ENCODE data around the gene AKR7A2. TPM values are rescaled to one million over a fixed set of nuclear protein-coding genes. Genes with fewer than 3 reads are reported as not detected.
"Not testable (repeated sequence)": the region's sequence is repeated elsewhere in the genome, so short reads cannot be mapped to it uniquely, and the experiment has no call there.

The AKR7A2 gene
- total RNA-seq, 1 donor from 2014 or later = 24.2 TPM

DNA sequence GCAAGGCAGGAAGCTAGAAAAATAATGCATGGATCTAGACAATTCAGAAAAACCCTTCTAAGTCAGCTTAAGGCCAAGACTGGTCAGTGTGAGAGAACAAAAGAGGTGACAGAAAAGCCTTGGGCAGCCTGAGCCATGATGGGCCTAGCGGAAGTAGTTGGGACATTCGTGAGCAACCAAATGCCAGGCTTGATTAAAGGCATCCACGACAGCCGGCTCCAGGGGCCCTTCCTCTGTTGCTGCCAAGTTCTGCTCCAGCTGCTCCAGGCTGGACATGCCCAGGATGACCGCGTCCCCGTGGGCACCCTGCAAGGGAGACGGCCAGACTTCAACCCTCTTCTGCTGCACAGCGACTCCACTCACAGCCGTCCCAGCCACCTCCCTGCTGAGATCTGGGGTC is 7.9 kb downstream of the AKR7A2 start:
- not testable (repeated sequence) for DNase-seq

GRCh38 chr1:19300211-19300610 is 11.7 kb downstream of the AKR7A2 start:
- DNase-seq = no peak

- DNase-seq = no peak
These were observed 17.3 kb downstream of the AKR7A2 start for GRCh38 chr1:19294638-19295037.

- no peak for DNase-seq
These were observed 22.7 kb downstream of the AKR7A2 start for GRCh38 chr1:19289244-19289643.

DNA sequence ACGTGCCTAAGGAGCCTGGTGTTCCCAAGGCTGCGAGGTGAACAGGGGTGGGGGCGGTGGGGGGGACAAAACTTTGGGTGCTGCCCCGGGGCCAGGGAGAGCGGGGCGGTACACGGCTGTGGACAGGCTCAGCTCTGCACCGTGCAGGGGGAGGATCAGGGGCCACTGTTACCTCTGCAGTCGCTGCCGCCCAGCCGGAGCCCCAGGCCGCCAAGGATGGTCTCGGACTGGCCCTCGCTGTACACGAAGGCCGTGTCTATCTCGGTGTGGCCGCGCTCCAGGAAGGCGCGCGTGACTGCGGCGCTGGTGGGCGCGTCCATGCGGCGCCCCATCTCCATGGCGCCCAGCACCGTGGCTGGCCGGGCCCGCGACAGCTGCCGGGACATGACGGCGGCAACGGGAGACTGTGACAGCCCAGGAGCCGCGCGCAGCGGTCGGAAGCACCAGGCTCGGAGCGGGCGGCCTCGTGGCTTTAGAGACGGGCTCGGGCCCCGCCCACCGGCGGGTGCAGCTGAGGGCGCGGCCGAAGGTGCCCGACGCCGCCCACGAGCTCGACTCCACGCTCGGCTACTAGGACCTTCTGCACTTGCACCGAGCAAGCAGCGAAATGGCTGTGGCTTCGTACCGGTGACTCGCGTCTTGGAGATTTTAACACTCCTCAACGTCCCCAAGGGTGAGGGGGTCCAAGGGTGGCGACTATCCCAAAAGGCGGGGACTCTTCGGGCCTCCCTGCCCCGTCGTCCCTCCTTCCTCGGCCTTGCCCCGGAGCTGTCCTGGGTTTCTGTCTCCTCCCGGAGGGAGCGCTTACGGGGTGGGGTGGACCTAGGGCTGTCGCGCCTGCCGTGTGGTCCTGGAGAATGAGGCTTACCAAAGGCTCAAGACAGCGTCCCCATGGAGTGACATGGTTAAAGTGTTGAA is 23.4 kb downstream of the AKR7A2 start, which contains the start of gene AKR7A3:
TSS of gene AKR7A3 (minus strand) at position 447 of the 918 bp plus-strand sequence. CDS start at position 386, 61 bp downstream.
- not testable (repeated sequence) for DNase-seq

DNA sequence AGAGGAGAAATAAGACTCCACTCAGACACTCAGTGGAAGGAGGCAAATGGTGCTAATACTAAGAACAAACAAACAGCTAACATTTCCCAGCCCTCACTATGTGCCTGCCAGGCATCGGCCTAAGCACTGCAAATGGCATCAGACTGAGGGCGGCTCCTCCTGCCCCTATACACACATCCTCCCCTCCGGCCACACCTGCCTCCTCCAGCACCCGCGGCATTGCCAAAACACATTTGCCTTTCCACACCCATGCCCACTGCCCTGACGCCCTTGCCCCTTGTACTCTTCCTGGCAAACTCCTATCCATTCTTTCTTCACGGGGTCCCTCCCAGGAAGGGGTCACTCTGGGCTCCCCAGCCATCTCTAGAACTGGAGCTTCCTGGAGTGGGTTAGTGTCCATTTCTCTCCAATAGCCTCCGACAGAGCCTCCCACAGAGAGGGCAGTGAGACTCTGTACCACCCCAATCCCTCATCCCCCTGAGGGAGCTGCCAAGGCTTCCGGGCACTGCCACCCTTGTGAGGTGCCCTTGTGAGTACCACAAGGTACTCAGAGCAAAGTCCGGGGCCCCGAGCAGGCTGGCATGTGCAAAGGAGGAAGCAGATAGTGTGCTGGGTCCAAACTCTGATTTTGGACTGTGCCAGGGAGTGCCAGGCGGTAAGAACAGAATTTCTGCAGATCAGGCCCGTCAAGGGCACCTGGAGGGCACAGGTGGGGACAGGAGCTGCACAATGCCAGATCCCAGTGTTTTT is 24.3 kb downstream of the AKR7A2 start:
- DNase-seq = no peak

DNA sequence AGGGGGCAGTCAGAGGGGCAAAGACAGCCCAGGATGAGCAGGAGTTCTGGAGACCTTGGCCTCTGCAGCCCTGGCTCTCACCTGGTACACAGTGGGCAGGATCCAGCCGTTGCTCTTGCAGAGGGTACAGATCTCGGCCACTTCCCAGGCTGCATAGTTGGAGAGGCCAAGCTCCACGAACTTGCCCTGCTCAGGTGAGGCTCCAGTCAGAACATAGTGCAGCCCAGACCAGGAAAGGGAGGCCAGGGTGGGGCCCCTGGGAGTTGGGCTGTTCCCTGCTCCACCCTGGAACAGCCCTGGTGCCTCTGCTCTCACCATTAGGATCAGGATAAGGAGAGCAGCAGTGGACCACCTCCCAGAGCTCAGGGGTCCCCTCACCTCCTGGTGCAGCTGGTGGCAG is 26.1 kb downstream of the AKR7A2 start:
- not testable (repeated sequence) for DNase-seq

DNA sequence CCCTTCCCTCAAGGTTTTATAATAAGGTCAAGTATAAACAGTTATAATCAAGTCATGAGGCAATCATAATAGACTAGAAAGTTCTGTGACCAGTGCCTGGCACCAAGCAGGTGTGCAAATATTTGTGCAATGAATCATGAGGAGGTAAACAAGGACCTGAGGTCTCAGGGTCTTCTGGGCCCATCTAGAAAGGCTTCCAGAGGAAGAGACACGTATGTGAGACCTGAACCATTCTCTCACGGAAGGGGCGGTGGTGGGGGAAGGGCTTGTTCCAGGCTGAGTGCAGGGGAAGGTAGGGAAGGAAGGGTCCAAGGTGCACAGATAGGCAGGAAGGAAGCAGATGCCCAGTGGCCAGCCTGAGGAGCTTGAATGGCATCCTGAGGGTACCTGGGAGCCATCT is 26.6 kb downstream of the AKR7A2 start:
- DNase-seq = not testable (repeated sequence)

- DNase-seq = no peak
These were observed 27.1 kb downstream of the AKR7A2 start for GRCh38 chr1:19284881-19285280.

DNA sequence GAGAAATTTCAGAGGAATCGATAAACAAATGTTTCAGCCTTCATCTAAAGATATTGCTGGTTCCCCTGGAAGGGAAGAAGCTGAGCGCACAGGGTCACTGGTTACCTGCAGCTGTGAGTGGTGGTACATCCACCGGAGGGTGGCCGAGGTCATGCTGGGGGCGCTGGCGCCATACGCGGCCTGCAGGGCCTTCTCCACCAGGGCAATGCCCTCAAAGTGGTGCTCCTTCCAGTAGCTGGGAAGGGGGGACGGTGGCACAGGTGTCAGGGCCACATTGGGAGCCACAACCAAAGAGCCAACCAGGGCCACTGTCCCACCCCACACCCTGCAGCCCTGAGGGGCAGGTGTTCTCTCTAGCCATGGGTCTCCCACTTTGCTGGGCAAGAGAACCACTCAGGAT is 28.1 kb downstream of the AKR7A2 start:
- no peak for DNase-seq

DNA sequence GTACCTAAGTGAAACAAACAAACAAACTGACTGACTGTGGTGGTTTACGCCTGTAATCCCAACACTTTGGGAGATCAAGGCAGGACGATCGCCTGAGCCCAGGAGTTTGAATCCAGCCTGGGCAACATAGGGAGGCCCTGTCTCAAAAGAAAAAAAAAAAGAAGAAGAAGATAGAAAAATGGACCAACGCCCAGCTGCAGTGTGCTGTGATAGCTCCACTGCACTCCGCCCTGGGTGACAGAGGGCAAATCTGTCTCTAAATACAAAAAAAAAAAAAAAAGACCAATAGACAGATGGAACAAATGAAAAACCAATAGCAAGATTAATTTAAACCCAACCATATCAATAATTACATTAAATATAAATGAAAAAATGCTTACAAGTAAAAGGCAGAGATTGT is 37.3 kb downstream of the AKR7A2 start:
- no peak for DNase-seq

DNA sequence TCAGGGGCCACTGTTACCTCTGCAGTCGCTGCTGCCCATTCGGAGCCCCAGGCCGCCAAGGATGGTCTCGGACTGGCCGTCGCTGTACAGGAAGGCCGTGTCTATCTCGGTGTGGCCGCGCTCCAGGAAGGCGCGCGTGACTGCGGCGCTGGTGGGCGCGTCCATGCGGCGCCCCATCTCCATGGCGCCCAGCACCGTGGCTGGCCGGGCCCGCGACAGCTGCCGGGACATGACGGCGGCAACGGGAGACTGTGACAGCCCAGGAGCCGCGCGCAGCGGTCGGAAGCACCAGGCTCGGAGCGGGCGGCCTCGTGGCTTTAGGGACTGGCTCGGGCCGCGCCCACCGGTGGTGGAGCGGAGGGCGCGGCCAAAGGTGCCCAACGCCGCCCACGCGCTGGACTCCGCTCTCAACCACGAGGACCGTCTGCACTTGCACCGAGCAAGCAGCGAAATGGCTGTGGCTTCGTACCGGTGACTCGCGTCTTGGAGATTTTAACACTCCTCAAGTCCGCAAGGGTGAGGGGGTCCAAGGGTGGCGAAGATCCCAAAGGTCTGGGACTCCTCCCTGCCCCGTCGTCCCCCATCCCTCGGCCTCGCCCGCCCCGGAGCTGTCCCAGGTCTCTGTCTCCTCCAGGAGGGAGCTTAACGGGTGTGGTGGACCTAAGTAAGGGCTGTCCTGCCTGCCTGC is 38.0 kb downstream of the AKR7A2 start:
- not testable (repeated sequence) for DNase-seq

- no peak for DNase-seq
These were observed 38.7 kb downstream of the AKR7A2 start for GRCh38 chr1:19273106-19273843.

DNA sequence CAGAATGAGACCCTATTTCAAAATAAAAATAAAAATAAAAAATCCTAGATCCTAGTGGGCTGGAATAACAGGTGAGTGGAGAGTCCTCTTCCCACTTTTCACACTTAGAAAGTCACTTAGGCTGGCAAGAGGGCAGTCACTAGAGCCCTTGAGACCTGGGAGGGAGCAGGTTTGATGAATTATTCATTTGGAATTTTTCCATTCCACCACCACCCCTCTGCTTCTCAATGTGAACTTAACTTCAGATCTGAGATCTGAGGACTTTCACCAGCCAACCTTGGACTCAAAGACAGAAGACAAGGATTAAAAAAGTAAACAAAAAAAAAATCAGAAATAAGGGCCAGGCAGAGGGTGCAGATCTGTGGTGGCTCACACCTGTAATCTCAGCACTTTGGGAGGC is 39.9 kb downstream of the AKR7A2 start:
- DNase-seq = no peak

DNA sequence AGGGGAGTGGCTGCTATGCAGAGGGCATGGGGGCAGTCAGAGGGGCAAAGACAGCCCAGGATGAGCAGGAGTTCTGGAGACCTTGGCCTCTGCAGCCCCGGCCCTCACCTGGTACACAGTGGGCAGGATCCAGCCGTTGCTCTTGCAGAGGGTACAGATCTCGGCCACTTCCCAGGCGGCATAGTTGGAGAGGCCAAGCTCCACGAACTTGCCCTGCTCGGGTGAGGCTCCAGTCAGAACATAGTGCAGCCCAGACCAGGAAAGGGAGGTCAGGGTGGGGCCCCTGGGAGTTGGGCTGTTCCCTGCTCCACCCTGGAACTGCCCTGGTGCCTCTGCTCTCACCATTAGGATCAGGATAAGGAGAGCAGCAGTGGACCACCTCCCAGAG is 41.6 kb downstream of the AKR7A2 start:
- DNase-seq = not testable (repeated sequence)

DNA sequence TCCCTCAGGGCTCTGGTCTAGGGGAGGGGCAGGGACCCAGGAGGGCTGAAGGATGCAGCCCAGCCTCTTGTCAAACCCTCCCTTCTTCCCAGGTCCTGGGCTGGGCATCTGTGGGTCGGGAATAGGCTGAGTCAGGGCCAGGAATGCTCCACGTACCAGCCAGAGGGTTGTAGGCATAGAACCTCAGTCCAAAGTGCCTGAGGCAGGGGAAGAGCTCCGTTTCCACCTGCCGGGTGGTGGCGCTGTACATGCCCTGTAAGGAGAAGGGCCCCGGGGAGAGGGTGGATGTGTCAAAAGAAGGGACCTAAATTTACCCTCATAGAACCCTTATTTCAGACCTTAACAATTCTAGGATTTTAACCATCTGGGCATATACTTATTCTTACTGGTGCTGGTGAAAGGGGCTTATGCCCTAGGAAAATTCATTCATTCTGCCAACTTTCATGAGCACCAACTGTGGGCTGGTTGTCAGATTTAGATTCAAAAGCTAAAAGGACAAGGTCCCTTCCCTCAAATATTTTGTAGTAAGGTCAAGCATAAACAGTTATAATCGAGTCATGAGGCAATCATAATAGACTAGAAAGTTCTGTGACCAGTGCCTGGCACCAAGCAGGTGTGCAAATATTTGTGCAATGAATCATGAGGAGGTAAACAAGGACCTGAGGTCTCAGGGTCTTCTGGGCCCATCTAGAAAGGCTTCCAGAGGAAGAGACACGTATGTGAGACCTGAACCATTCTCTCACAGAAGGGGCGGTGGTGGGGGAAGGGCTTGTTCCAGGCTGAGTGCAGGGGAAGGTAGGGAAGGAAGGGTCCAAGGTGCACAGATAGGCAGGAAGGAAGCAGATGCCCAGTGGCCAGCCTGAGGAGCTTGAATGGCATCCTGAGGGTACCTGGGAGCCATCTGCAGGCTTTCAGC is 42.3 kb downstream of the AKR7A2 start:
- DNase-seq = not testable (repeated sequence)

DNA sequence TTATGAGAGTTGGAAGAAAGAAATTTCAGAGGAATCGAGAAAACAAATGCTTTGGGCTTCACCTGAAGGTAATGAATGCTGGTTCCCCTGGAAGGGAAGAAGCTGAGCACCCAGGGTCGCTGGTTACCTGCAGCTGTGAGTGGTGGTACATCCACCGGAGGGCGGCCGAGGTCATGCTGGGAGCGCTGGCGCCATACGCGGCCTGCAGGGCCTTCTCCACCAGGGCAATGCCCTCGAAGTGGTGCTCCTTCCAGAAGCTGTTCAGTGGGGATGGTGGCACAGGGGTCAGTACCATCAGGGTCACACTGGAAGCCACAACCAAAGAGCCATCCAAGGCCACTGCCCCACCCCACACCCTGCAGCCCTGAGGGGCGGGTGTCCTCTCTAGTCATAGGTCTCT is 43.5 kb downstream of the AKR7A2 start:
- no peak for DNase-seq

DNA sequence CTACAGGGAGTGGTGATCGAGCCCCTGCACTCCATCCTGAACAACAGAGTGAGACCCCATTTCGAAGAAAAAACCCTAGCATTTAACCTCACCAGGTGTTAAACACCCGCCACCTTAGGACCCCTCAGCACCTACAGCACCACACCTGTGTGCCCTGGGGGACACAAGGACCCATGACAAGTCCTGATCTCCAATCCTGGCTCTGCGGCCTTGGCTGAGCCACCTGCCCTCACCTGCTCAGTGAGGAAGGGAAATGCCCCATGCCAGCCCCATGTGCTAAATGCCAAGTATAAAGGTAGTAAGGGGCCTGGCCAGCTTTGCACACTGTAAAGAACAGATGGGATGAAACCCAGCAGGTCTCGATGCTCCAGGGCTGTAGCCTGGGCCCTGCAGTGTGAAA is 49.2 kb downstream of the AKR7A2 start:
- DNase-seq = no peak

- DNase-seq = no peak
These were observed 49.9 kb downstream of the AKR7A2 start for GRCh38 chr1:19262047-19262446.

DNA sequence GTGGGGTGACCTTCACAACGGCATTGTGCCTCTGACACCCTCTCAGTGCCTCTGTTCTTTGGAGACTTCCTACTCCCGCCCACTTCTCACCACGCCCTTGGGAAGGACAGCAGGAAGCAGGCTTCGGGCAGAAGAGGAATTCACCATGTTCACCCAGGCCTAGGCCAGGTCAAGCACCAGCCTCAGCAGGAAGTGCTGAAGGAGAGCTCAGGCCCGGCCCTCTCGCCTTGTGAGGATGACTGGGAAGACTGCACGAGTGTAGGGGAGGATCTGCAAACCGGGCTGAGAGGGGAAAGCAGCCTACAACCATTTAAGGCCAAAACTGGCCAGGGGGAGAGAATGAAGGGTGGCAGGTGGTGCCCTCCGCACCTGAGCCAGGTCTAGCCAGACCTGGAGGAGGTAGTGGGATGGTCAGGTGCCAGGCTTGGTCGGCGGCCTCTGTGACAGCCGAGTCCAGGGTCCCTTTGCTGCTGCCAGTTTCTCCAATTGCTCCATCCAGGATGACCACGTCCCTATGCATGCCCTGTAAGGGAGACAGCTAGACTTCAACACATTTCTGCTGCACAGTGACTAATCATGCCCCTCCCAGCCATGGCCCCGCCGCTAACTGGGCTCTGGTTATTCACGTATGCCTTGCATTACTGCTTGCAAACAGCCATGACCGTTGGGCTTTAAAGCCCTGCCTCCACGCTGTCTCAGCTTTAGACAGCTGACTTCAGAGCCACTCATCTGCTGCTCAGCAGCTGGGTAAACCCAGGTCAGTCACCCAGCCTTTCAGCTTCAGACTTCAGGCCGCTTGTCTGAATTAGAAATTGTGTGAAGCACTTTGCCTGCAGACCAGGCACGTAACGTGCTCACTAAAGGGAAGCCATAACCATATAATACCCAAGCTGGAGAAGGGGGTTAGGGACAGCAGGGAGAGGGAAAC is 51.5 kb downstream of the AKR7A2 start:
- DNase-seq = no peak

All from occipital lobe (tissue), 2 donors.